HepG2 (cell line): ENCODE data around the gene TMEM232. TPM values are rescaled to one million over a fixed set of nuclear protein-coding genes. Genes with fewer than 3 reads are reported as not detected.

Source experiments
- ARNT2 ChIP-seq: sonication (generic); formaldehyde crosslinking; IDR thresholded peaks from 2 replicates; pipeline ENCODE4 v1.8.0; 2022; ENCODE audit warnings: mild to moderate bottlenecking, low read depth, missing genetic modification reagents, moderate library complexity
- KLF11 ChIP-seq: IDR thresholded peaks from 2 replicates; pipeline ENCODE4 v1.6.1; 2016; ENCODE audit warnings: missing compliant biosample characterization
- KLF9 ChIP-seq: IDR thresholded peaks from 2 replicates; pipeline ENCODE4 v1.6.1; 2016; ENCODE audit warnings: low read depth
- RAD51 ChIP-seq: fragments of 450-650 bp; IDR thresholded peaks from 2 replicates; pipeline ENCODE4 v1.6.1; 2016; ENCODE audit warnings: borderline replicate concordance
- SPEN ChIP-seq: sonication (generic); formaldehyde crosslinking; IDR thresholded peaks from 2 replicates; pipeline ENCODE4 v1.5.1; 2020; ENCODE audit warnings: low read depth, mild to moderate bottlenecking, missing genetic modification reagents
- USF2 ChIP-seq, 2 experiments: sonication (generic) in 1 of 2; formaldehyde crosslinking in 1 of 2; IDR thresholded peaks; 2 replicates each; pipeline versions ENCODE4 v1.5.1 to v1.6.1; 2011 to 2020; ENCODE audit warnings: borderline replicate concordance in 1 of 2, low read depth in 1 of 2, low read length in 1 of 2, mild to moderate bottlenecking in 1 of 2, missing genetic modification reagents in 1 of 2, moderate library complexity in 1 of 2
- ZBTB3 ChIP-seq: sonication (generic); formaldehyde crosslinking; IDR thresholded peaks from 2 replicates; pipeline ENCODE4 v1.4.0; 2020; ENCODE audit warnings: low read depth, mild to moderate bottlenecking, moderate library complexity, missing genetic modification reagents, borderline replicate concordance
- ZMYM2 ChIP-seq: sonication (generic); formaldehyde crosslinking; IDR thresholded peaks from 2 replicates; pipeline ENCODE4 v1.8.0; 2022; ENCODE audit warnings: mild to moderate bottlenecking, missing genetic modification reagents
- ZNF407 ChIP-seq: sonication (generic); formaldehyde crosslinking; IDR thresholded peaks from one replicate; pipeline ENCODE4 v1.5.1; 2020; ENCODE audit warnings: mild to moderate bottlenecking, missing genetic modification reagents; ENCODE audit errors: not compliant biosample characterization
- ZNF607 ChIP-seq: sonication (generic); formaldehyde crosslinking; IDR thresholded peaks from 2 replicates; pipeline ENCODE4 v1.5.1; 2020; ENCODE audit warnings: missing genetic modification reagents, mild to moderate bottlenecking, borderline replicate concordance
- ZNF703 ChIP-seq: sonication (generic); formaldehyde crosslinking; IDR thresholded peaks from 2 replicates; pipeline ENCODE4 v1.5.1; 2020; ENCODE audit warnings: missing genetic modification reagents, mild to moderate bottlenecking, moderate library complexity, borderline replicate concordance
- ZNF713 ChIP-seq: sonication (generic); formaldehyde crosslinking; IDR thresholded peaks from 2 replicates; pipeline ENCODE4 v1.4.0; 2020; ENCODE audit warnings: mild to moderate bottlenecking, missing genetic modification reagents
- ZNF816 ChIP-seq: sonication (generic); formaldehyde crosslinking; IDR thresholded peaks from 2 replicates; pipeline ENCODE4 v1.8.0; 2022; ENCODE audit warnings: missing genetic modification reagents, mild to moderate bottlenecking, borderline replicate concordance
- polyA plus RNA-seq, 8 experiments: library from polyadenylated mRNA; depleted of rRNA in 3 of 8; stranded (reverse) in 7 of 8; unstranded in 1 of 8; fragments of >200 nt; fragmentation: Illumina TruSeq in 4 of 8; extraction: Trizol in 4 of 8; gene quantifications; 2 replicates each; pipeline versions ENCODE4 v1.2.1 to v1.2.3, GENCODE V29; 2011 to 2016; ENCODE audit warnings: low read depth in 4 of 8, missing spikeins in 1 of 8, mixed read lengths in 1 of 8; ENCODE audit not compliant: insufficient read depth in 1 of 8
- total RNA-seq, 5 experiments: library from RNA; depleted of rRNA; stranded (reverse); fragments of >200 nt; fragmentation: Illumina TruSeq; extraction: Trizol; gene quantifications; 2 replicates each; pipeline ENCODE4 v1.2.3, GENCODE V29; 2016; ENCODE audit warnings: low read depth in 1 of 5
- TF ChIP-seq, protein P1 (sequence below): sonication (generic); formaldehyde crosslinking; IDR thresholded peaks from 2 replicates; pipeline ENCODE4 v1.5.0; 2020; ENCODE audit warnings: mild to moderate bottlenecking, missing genetic modification reagents

TMEM232 gene
- total and polyA plus RNA-seq, 2 of the 13 experiments (the other 11 are each of a cell fraction or from before 2014, with no cell fraction given): 0.29 to 0.71 TPM

- TF ChIP-seq ZNF703 (CRISPR knock-in tag) (0 out of 2 replicates have a peak, but pooled peaks have one; percentile 66), USF2 (IDR thresholded peaks at IDR 0.05; ENCODE audit: low read depth, low read length) (peak; percentile 94), USF2 (CRISPR knock-in tag; IDR thresholded peaks at IDR 0.05; ENCODE audit: borderline replicate concordance) (peak; percentile 98), ZNF713 (CRISPR knock-in tag) (no peak), RAD51 (peak; percentile 84), ZBTB3 (CRISPR knock-in tag) (0 out of 2 replicates have a peak, but pooled peaks have one; percentile 33), KLF9 (CRISPR knock-in tag) (peak; percentile 21; the same call in 1 of the 2 replicates), ARNT2 (CRISPR knock-in tag) (0 out of 2 replicates have a peak, but pooled peaks have one; percentile 41), ZNF607 (no peak; the same call in 1 of the 2 replicates), ZMYM2 (CRISPR knock-in tag) (peak; percentile 50; the same call in 1 of the 2 replicates), KLF11 (CRISPR knock-in tag) (0 out of 2 replicates have a peak, but pooled peaks have one; percentile 13), SPEN (peak; percentile 93; the same call in 1 of the 2 replicates), ZNF816 (CRISPR knock-in tag) (peak; percentile 96), ZNF407 (peak; percentile 55)
- TF ChIP-seq, protein P1, sequence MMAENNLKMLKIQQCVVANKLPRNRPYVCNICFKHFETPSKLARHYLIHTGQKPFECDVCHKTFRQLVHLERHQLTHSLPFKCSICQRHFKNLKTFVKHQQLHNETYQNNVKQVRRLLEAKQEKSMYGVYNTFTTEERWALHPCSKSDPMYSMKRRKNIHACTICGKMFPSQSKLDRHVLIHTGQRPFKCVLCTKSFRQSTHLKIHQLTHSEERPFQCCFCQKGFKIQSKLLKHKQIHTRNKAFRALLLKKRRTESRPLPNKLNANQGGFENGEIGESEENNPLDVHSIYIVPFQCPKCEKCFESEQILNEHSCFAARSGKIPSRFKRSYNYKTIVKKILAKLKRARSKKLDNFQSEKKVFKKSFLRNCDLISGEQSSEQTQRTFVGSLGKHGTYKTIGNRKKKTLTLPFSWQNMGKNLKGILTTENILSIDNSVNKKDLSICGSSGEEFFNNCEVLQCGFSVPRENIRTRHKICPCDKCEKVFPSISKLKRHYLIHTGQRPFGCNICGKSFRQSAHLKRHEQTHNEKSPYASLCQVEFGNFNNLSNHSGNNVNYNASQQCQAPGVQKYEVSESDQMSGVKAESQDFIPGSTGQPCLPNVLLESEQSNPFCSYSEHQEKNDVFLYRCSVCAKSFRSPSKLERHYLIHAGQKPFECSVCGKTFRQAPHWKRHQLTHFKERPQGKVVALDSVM (CRISPR knock-in tag): peak; percentile 96
Measured at GRCh38 chr5:110738812-110739651, 12.6 kb upstream of the TMEM232 start, which contains the start of gene SLC25A46 (continued).
